ENCODE measurements around the gene RAMAC. TPM values are rescaled to one million over a fixed set of nuclear protein-coding genes. Genes with fewer than 3 reads are reported as not detected.

The RAMAC gene
- total and polyA plus RNA-seq, 2 of the 4 experiments (the other 2 are of a cell fraction) = 23.6 to 29.6 TPM

DNA sequence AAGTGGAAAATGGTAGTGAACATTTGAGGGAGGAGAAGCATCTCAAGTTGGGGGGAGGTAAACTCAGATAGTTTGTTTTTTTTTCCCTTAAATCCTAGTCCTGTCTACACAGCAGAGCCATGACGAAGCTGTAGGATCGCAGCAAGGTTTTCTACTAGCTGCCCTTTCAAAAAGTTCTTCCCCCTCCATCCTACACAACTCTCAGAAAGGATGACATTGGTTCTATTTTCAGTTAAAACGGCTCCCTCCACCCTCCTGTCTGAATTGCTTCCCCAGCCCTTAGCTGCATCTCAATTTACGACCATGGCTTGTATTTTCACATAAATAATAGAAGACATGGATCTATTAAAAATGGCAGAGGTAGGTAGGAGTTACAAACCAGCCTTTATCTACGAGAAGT, 35.7 kb upstream of the RAMAC start:
- H3K4ac ChIP-seq (ENCODE audit: low read depth, low read length) = no peak overlapping the region
- H3K4me3 ChIP-seq (ENCODE audit: insufficient read depth, low read depth, low read length) = no peak overlapping the region
- no peak overlapping the region for H2BK15ac ChIP-seq (ENCODE audit: low read depth, low read length)
- no peaks in the 10 kb centered on the region for H3K9me3 ChIP-seq (ENCODE audit: control insufficient read depth, insufficient read depth, low read length)
- no peaks in the 10 kb centered on the region for H3K79me1 ChIP-seq (ENCODE audit: low read depth in 1 of 2, low read length in 2 of 2)
- no CpG with 5 or more reads among the region's 5 CpGs for whole genome bisulfite sequencing, 2 experiments (ENCODE audit: extremely low coverage in 2 of 2, insufficient read length in 1 of 2)
- H3K18ac ChIP-seq (ENCODE audit: low read depth, low read length) = no peak overlapping the region
- H3K36me3 ChIP-seq (ENCODE audit: control insufficient read depth, insufficient read depth, low read length) = no peaks in the 10 kb centered on the region
- no peak overlapping the region for H3K14ac ChIP-seq (replicated peaks; ENCODE audit: low read depth, low read length)
- dilution Hi-C loops (cut with HindIII; ENCODE audit: low sequenced_read_pairs, unreplicated experiment) (no loop called here), intact Hi-C loops (cut with micrococcal nuclease) (loop anchor here (10.0 kb wide), 1 partner anchor 95 kb away; no protein-coding TSS in a partner anchor), in situ Hi-C loops (cut with MboI; ENCODE audit: low sequenced_read_pairs) (no loop called here)
- H3K23ac ChIP-seq (ENCODE audit: low read depth, low read length) = no peak overlapping the region
- BruUV-seq (replicated peaks) = no TSS peak
- no peak overlapping the region for H4K91ac ChIP-seq (ENCODE audit: insufficient read depth, low read depth, low read length)
- no peak overlapping the region for H2BK5ac ChIP-seq (ENCODE audit: low read depth, low read length, poor library complexity, severe bottlenecking)
- H2BK20ac ChIP-seq (ENCODE audit: low read depth, low read length) = no peak overlapping the region
- ChIA-PET CTCF (no interaction called here), POLR2A (ENCODE audit: unreplicated experiment) (no interaction called here)
- no peak overlapping the region for H2AK5ac ChIP-seq (ENCODE audit: low read depth, low read length)
- H2AFZ ChIP-seq (replicated peaks; ENCODE audit: low read length, poor library complexity) = no peak overlapping the region
- peaks cover 26% of the 10 kb centered on the region for H3K27me3 ChIP-seq (ENCODE audit: control insufficient read depth, insufficient read depth, low read length)
- H3K9ac ChIP-seq (ENCODE audit: low read depth, low read length) = no peak overlapping the region
- TF ChIP-seq RCOR1 (IDR thresholded peaks at IDR 0.05; ENCODE audit: insufficient replicate concordance, low read length) (no peak), NFE2L2 (IDR thresholded peaks at IDR 0.05; ENCODE audit: low read depth, low read length) (no peak), MXI1 (IDR thresholded peaks at IDR 0.05; ENCODE audit: borderline replicate concordance, low read depth, low read length) (no peak), RFX5 (IDR thresholded peaks at IDR 0.05; ENCODE audit: low read depth, low read length) (no peak), CEBPB (IDR thresholded peaks at IDR 0.05; ENCODE audit: low read depth, low read length) (no peak), BHLHE40 (IDR thresholded peaks at IDR 0.05; ENCODE audit: low read depth, low read length) (no peak), CHD1 (IDR thresholded peaks at IDR 0.05; ENCODE audit: low read depth, low read length) (no peak)
- TF ChIP-seq, protein P1, sequence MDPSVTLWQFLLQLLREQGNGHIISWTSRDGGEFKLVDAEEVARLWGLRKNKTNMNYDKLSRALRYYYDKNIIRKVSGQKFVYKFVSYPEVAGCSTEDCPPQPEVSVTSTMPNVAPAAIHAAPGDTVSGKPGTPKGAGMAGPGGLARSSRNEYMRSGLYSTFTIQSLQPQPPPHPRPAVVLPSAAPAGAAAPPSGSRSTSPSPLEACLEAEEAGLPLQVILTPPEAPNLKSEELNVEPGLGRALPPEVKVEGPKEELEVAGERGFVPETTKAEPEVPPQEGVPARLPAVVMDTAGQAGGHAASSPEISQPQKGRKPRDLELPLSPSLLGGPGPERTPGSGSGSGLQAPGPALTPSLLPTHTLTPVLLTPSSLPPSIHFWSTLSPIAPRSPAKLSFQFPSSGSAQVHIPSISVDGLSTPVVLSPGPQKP (IDR thresholded peaks at IDR 0.05; ENCODE audit: borderline replicate concordance, low read depth, low read length) = no peak
- no peaks in the 10 kb centered on the region; the same call in 1 of the 2 replicates for H3K9me1 ChIP-seq (ENCODE audit: insufficient read depth, low read length)
- H4K5ac ChIP-seq (ENCODE audit: low read depth, low read length) = no peak overlapping the region
- H4K20me1 ChIP-seq (ENCODE audit: insufficient read depth, low read length) = no peaks in the 10 kb centered on the region
- ATAC-seq (ENCODE audit: low read depth) (no peak), DNase-seq (no peak)
- no peak overlapping the region for H2AK9ac ChIP-seq (replicated peaks; ENCODE audit: low read depth, low read length, poor library complexity)
- H2BK120ac ChIP-seq (ENCODE audit: low read depth, low read length) = no peak overlapping the region
- H3K4me2 ChIP-seq (ENCODE audit: low read depth, low read length) = no peak overlapping the region
- H3K4me1 ChIP-seq (ENCODE audit: control insufficient read depth, insufficient read depth, low read length) = no peaks in the 10 kb centered on the region
- H3K27ac ChIP-seq (ENCODE audit: insufficient read depth, low read length) = no peak overlapping the region
- no peak overlapping the region for H4K8ac ChIP-seq (ENCODE audit: low read depth in 2 of 2, low read length in 2 of 2)
- H3K56ac ChIP-seq (ENCODE audit: extremely low read depth, insufficient read depth, low read length) = no peak overlapping the region
